Neural progenitor cell (in vitro differentiated cells): ENCODE results near the gene GRSF1. TPM values are rescaled to one million over a fixed set of nuclear protein-coding genes. Genes with fewer than 3 reads are reported as not detected.

Source experiments
- DNase-seq: peaks from one replicate; pipeline ENCODE4 v3.0.0-alpha.2; 2016; ENCODE audit warnings: low spot score
- H2AFZ ChIP-seq: fragments of 200-600 bp; sonication (generic); replicated peaks from 2 replicates; pipeline ENCODE4 v1.6.1; 2016; ENCODE audit warnings: antibody characterized with exemption
- H3F3A ChIP-seq: fragments of 200-600 bp; sonication (generic); 2 replicates; pipeline ENCODE4 v1.6.1; 2016; ENCODE audit warnings: antibody characterized with exemption, low read depth
- H3K27ac ChIP-seq: fragments of 200-600 bp; sonication (generic); 2 replicates; pipeline ENCODE4 v1.5.1; 2016; ENCODE audit warnings: mild to moderate bottlenecking
- H3K27me3 ChIP-seq: fragments of 200-600 bp; sonication (generic); 2 replicates; pipeline ENCODE4 v1.6.1; 2016; ENCODE audit warnings: mild to moderate bottlenecking, moderate library complexity
- H3K36me3 ChIP-seq: fragments of 200-600 bp; sonication (generic); 2 replicates; pipeline ENCODE4 v1.5.1; 2016
- H3K4me1 ChIP-seq: fragments of 200-600 bp; sonication (generic); 2 replicates; pipeline ENCODE4 v1.6.1; 2016; ENCODE audit warnings: mixed run types
- H3K4me2 ChIP-seq: fragments of 200-600 bp; sonication (generic); 2 replicates; pipeline ENCODE4 v1.6.1; 2016
- H3K4me3 ChIP-seq: fragments of 200-600 bp; sonication (generic); 2 replicates; pipeline ENCODE4 v1.5.1; 2016
- H3K79me2 ChIP-seq: fragments of 200-600 bp; sonication (generic); 2 replicates; pipeline ENCODE4 v1.6.1; 2016; ENCODE audit warnings: low read depth
- H3K9ac ChIP-seq: fragments of 200-600 bp; sonication (generic); 2 replicates; pipeline ENCODE4 v1.6.1; 2016
- H3K9me3 ChIP-seq: fragments of 200-600 bp; sonication (generic); 2 replicates; pipeline ENCODE4 v1.5.1; 2016; ENCODE audit warnings: low read depth
- H4K20me1 ChIP-seq: fragments of 200-600 bp; sonication (generic); 2 replicates; pipeline ENCODE4 v1.6.1; 2016; ENCODE audit warnings: low read depth
- H3K27ac Mint-ChIP-seq: 3 replicates; pipeline ENCODE4 v1.8.0; 2021; ENCODE audit warnings: mixed read lengths
- H3K27me3 Mint-ChIP-seq: 2 replicates; pipeline ENCODE4 v1.8.0; 2022; ENCODE audit warnings: low read depth, mild to moderate bottlenecking, inconsistent platforms, moderate library complexity, mixed read lengths; ENCODE audit not compliant: insufficient read depth
- H3K36me3 Mint-ChIP-seq: 3 replicates; pipeline ENCODE4 v1.8.0; 2021; ENCODE audit warnings: mixed read lengths
- H3K4me1 Mint-ChIP-seq: 3 replicates; pipeline ENCODE4 v1.8.0; 2021; ENCODE audit warnings: mixed read lengths
- H3K4me3 Mint-ChIP-seq: 3 replicates; pipeline ENCODE4 v1.8.0; 2021; ENCODE audit warnings: mild to moderate bottlenecking, moderate library complexity, mixed read lengths
- H3K9me3 Mint-ChIP-seq: 3 replicates; pipeline ENCODE4 v1.8.0; 2020; ENCODE audit warnings: mixed read lengths
- CTCF ChIP-seq: fragments of 200-600 bp; sonication (generic); IDR thresholded peaks from 2 replicates; pipeline ENCODE4 v1.5.1; 2017; ENCODE audit warnings: antibody characterized with exemption, mild to moderate bottlenecking
- EZH2 ChIP-seq: fragments of 200-600 bp; sonication (generic); IDR thresholded peaks from 2 replicates; pipeline ENCODE4 v1.6.1; 2017; ENCODE audit warnings: antibody characterized with exemption, mild to moderate bottlenecking, moderate library complexity
- EZH2phosphoT487 ChIP-seq: fragments of 200-600 bp; sonication (generic); IDR thresholded peaks from 2 replicates; pipeline ENCODE4 v1.6.1; 2017; ENCODE audit warnings: antibody characterized with exemption
- total RNA-seq: library from RNA; depleted of rRNA; stranded (reverse); fragments of >200 nt; gene quantifications from 2 replicates; pipeline ENCODE4 v1.2.3, GENCODE V29; 2015; ENCODE audit warnings: low replicate concordance

GRSF1 gene
- total RNA-seq, 1 donor from 2014 or later, result 136 TPM

DNA sequence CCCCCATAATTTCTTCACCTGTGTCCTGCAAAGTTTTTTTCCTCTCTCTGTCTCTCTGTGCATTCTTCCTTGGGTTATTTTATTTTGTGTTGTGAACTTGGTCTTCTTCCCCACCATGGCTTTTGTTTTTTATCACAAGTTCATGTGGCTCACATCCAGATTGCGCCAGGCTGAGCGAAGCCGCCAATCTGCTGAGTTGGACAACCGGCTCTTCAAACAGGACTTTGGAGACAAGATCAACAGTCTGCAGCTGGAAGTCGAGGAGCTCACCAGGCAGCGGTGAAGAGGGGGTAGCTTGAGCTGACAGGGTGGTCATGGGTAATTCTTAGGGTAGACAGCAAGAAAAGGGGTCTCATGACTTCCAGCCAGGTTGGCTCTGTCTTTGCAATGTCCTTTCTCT lies 46.1 kb downstream of the GRSF1 start:
- Mint-ChIP-seq H3K4me1 (no peaks in the 10 kb centered on the region), H3K27ac (no peak overlapping the region), H3K36me3 (peaks cover 23% of the 10 kb centered on the region), H3K4me3 (no peak overlapping the region), H3K27me3 (peaks cover 2% of the 10 kb centered on the region), H3K9me3 (no peaks in the 10 kb centered on the region)
- Histone ChIP-seq H3K4me2 (no peak overlapping the region), H3K79me2 (no peaks in the 10 kb centered on the region), H2AFZ (no peak overlapping the region), H4K20me1 (no peaks in the 10 kb centered on the region), H3K9ac (no peak overlapping the region), H3K9me3 (no peaks in the 10 kb centered on the region), H3K27ac (no peak overlapping the region), H3K27me3 (no peaks in the 10 kb centered on the region), H3F3A (no peaks in the 10 kb centered on the region), H3K4me1 (no peaks in the 10 kb centered on the region), H3K36me3 (peaks cover 3% of the 10 kb centered on the region), H3K4me3 (no peak overlapping the region)
- TF ChIP-seq CTCF (no peak), EZH2phosphoT487 (no peak), EZH2 (no peak)
- no peak for DNase-seq

- Mint-ChIP-seq H3K4me3 (no peak overlapping the region), H3K4me1 (no peaks in the 10 kb centered on the region), H3K27me3 (peaks cover 2% of the 10 kb centered on the region), H3K9me3 (no peaks in the 10 kb centered on the region), H3K27ac (no peak overlapping the region), H3K36me3 (peaks cover 25% of the 10 kb centered on the region)
- Histone ChIP-seq H2AFZ (no peak overlapping the region), H3K79me2 (no peaks in the 10 kb centered on the region), H3K9ac (no peak overlapping the region), H3K4me1 (no peaks in the 10 kb centered on the region), H3K9me3 (no peaks in the 10 kb centered on the region), H3K36me3 (peaks cover 13% of the 10 kb centered on the region), H3K4me2 (no peak overlapping the region), H4K20me1 (no peaks in the 10 kb centered on the region), H3F3A (no peaks in the 10 kb centered on the region), H3K4me3 (no peak overlapping the region), H3K27ac (no peak overlapping the region), H3K27me3 (no peaks in the 10 kb centered on the region)
- TF ChIP-seq EZH2, result no peak
- no peak for TF ChIP-seq EZH2phosphoT487
- no peak for TF ChIP-seq CTCF
- DNase-seq, result no peak
These were observed 51.0 kb downstream of the GRSF1 start for GRCh38 chr4:70788733-70789132.

- no peaks in the 10 kb centered on the region for H3K79me2 ChIP-seq
- no peak overlapping the region for H3K4me3 ChIP-seq
- H4K20me1 ChIP-seq, result no peaks in the 10 kb centered on the region
- H3K9ac ChIP-seq, result no peak overlapping the region
- H3K36me3 ChIP-seq, result peaks cover 13% of the 10 kb centered on the region
- H3K4me3 Mint-ChIP-seq, result no peak overlapping the region
- H3K36me3 Mint-ChIP-seq, result peaks cover 22% of the 10 kb centered on the region
- no peaks in the 10 kb centered on the region for H3K9me3 Mint-ChIP-seq
- H3K27me3 Mint-ChIP-seq, result peaks cover 2% of the 10 kb centered on the region
- H3K9me3 ChIP-seq, result no peaks in the 10 kb centered on the region
- no peak for DNase-seq
- H3F3A ChIP-seq, result no peaks in the 10 kb centered on the region
- H3K4me1 Mint-ChIP-seq, result no peaks in the 10 kb centered on the region
- no peak overlapping the region for H3K27ac ChIP-seq
- no peak overlapping the region for H2AFZ ChIP-seq
- H3K27ac Mint-ChIP-seq, result no peak overlapping the region
- no peak overlapping the region for H3K4me2 ChIP-seq
- TF ChIP-seq EZH2 (no peak), EZH2phosphoT487 (no peak), CTCF (no peak)
- H3K4me1 ChIP-seq, result no peaks in the 10 kb centered on the region
- H3K27me3 ChIP-seq, result no peaks in the 10 kb centered on the region
These were observed 52.2 kb downstream of the GRSF1 start for GRCh38 chr4:70787496-70787895.

DNA sequence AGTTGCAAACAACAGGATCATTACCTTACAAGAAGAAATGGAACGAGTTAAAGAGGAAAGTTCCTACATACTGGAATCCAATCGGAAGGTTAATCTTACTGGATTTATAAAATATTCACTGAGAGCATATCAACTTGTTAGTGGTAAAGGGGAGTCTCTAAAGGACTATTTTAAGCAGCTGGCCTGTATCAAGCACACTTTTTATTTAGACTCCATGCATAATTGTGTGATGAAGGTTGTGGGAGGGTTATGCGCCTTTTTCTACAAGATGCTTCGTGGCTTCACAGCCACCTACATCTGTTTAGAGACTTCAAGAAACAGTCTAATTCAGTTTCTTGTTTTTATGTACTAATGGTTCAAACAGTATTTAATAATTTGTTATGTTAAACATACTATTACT lies 56.6 kb downstream of the GRSF1 start:
- Histone ChIP-seq H3K36me3 (peaks cover 13% of the 10 kb centered on the region), H3K9ac (no peak overlapping the region), H3K9me3 (no peaks in the 10 kb centered on the region), H3K4me2 (no peak overlapping the region), H3K27me3 (no peaks in the 10 kb centered on the region), H4K20me1 (no peaks in the 10 kb centered on the region), H2AFZ (no peak overlapping the region), H3K4me1 (no peaks in the 10 kb centered on the region), H3K79me2 (no peaks in the 10 kb centered on the region), H3K4me3 (no peak overlapping the region), H3K27ac (no peak overlapping the region), H3F3A (no peaks in the 10 kb centered on the region)
- H3K4me1 Mint-ChIP-seq, result no peaks in the 10 kb centered on the region
- H3K9me3 Mint-ChIP-seq, result no peaks in the 10 kb centered on the region
- peaks cover 24% of the 10 kb centered on the region for H3K36me3 Mint-ChIP-seq
- no peak overlapping the region for H3K4me3 Mint-ChIP-seq
- no peak overlapping the region for H3K27ac Mint-ChIP-seq
- TF ChIP-seq CTCF, result no peak
- TF ChIP-seq EZH2phosphoT487, result no peak
- TF ChIP-seq EZH2, result no peak
- peaks cover 2% of the 10 kb centered on the region for H3K27me3 Mint-ChIP-seq
- no peak for DNase-seq
